Measurements from ENCODE around the gene SLC18A3.

Gene SLC18A3

GRCh38 chr10:49612513-49613164 lies 2.5 kb downstream of the SLC18A3 start:
- no peak for DNase-seq

- DNase-seq: no peak
Measured at GRCh38 chr10:49613165-49613881, 3.2 kb downstream of the SLC18A3 start.

GRCh38 chr10:49613882-49614241 lies 3.8 kb downstream of the SLC18A3 start, which contains the start of gene CHAT:
Gene CHAT (plus strand): TSS chr10:49614037. CDS start chr10:49614190, 153 bp downstream.
- DNase-seq: no peak

- no peak for DNase-seq
Measured at GRCh38 chr10:49614242-49615198, 4.4 kb downstream of the SLC18A3 start.

- no peak for DNase-seq
Measured at GRCh38 chr10:49615213-49615612, 5.1 kb downstream of the SLC18A3 start.

GRCh38 chr10:49615721-49616120 lies 5.6 kb downstream of the SLC18A3 start:
- no peak for DNase-seq

- DNase-seq: no peak
Measured at GRCh38 chr10:49616421-49617101, 6.5 kb downstream of the SLC18A3 start.

GRCh38 chr10:49617121-49618020 lies 7.3 kb downstream of the SLC18A3 start:
- no peak for DNase-seq

- DNase-seq: no peak
Measured at GRCh38 chr10:49618821-49619220, 8.7 kb downstream of the SLC18A3 start.

GRCh38 chr10:49619613-49620012 lies 9.5 kb downstream of the SLC18A3 start:
- no peak for DNase-seq

- no peak for DNase-seq
Measured at GRCh38 chr10:49620286-49620810, 10.2 kb downstream of the SLC18A3 start.

GRCh38 chr10:49620841-49621378 lies 10.8 kb downstream of the SLC18A3 start:
- DNase-seq: no peak

GRCh38 chr10:49621561-49621960 lies 11.5 kb downstream of the SLC18A3 start:
- no peak for DNase-seq

GRCh38 chr10:49622426-49623425 lies 12.6 kb downstream of the SLC18A3 start:
- DNase-seq: no peak

- DNase-seq: no peak
Measured at GRCh38 chr10:49624629-49625028, 14.5 kb downstream of the SLC18A3 start.

GRCh38 chr10:49625411-49625810 lies 15.3 kb downstream of the SLC18A3 start:
- no peak for DNase-seq

- no peak for DNase-seq
Measured at GRCh38 chr10:49627038-49627437, 16.9 kb downstream of the SLC18A3 start.

- DNase-seq: no peak
Measured at GRCh38 chr10:49627644-49628247, 17.6 kb downstream of the SLC18A3 start.

GRCh38 chr10:49628599-49628998 lies 18.5 kb downstream of the SLC18A3 start:
- no peak for DNase-seq

Measured in CD4-positive, alpha-beta T cell treated with Interleukin-4 for 1 hour (primary cell).